ENCODE results near the gene UBTD2.

- TF ChIP-seq CTCF (IDR thresholded peaks at IDR 0.05) (no peak), POLR2A (IDR thresholded peaks at IDR 0.05) (no peak), EP300 (IDR thresholded peaks at IDR 0.05) (no peak)
Measured at GRCh38 chr5:172266071-172266675, 17.4 kb downstream of the UBTD2 start.
